ENCODE data around the gene MAGIX. TPM values are rescaled to one million over a fixed set of nuclear protein-coding genes. Genes with fewer than 3 reads are reported as not detected.

MAGIX gene
- total RNA-seq, 1 donor from 2014 or later = 2.1 TPM

GRCh38 chrX:49178537-49178936, 16.0 kb downstream of the MAGIX start:
- H3K9me3 ChIP-seq (ENCODE audit: control insufficient read depth in 3 of 3, low read length in 3 of 3) = no peaks in the 10 kb centered on the region
- peaks cover 0 to 16% (median 8%) of the 10 kb centered on the region in 3 donors for H3K4me1 ChIP-seq (ENCODE audit: control insufficient read depth in 3 of 3, insufficient read depth in 3 of 3, low read length in 3 of 3)
- peaks cover 17 to 28% (median 27%) of the 10 kb centered on the region in 3 donors for H3K36me3 ChIP-seq (ENCODE audit: control insufficient read depth in 3 of 3, insufficient read depth in 3 of 3, low read length in 3 of 3)
- H3K4me3 ChIP-seq (ENCODE audit: low read length in 3 of 3) = no peak overlapping the region
- no peak overlapping the region for H3K9ac ChIP-seq (ENCODE audit: low read depth in 1 of 3, low read length in 3 of 3)
- H3K27ac ChIP-seq (ENCODE audit: low read depth, low read length) = no peak overlapping the region
- peaks cover 0 to 5% (median 0%) of the 10 kb centered on the region in 3 donors for H3K27me3 ChIP-seq (ENCODE audit: control insufficient read depth in 3 of 3, insufficient read depth in 3 of 3, low read length in 3 of 3)

DNA sequence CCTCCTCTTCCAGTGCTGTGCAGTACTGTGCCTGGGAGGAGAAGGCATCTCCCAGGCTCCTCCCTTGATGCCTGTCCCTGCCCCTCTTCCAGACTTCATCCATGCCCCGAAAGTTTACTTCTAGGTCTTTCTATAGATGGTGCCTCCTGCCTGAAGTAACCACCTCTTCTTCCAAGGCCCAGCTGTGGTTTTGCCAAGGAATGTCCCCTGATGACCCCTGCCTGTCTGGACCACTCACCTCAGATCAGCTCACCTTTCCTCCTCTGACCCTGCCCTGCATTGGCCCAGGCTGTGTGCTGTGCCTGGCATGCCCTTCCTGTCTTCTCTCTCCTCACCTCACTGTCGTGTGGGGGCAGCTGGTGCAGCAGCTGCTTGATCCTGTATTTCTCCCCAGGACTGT, 16.8 kb downstream of the MAGIX start:
- peaks cover 0 to under 1% (median 0%) of the 10 kb centered on the region in 3 donors for H3K27me3 ChIP-seq (ENCODE audit: control insufficient read depth in 3 of 3, insufficient read depth in 3 of 3, low read length in 3 of 3)
- H3K9me3 ChIP-seq (ENCODE audit: control insufficient read depth in 3 of 3, low read length in 3 of 3) = no peaks in the 10 kb centered on the region
- no peak overlapping the region for H3K27ac ChIP-seq (ENCODE audit: low read depth, low read length)
- no peak overlapping the region for H3K4me3 ChIP-seq (ENCODE audit: low read length in 3 of 3)
- peaks cover 17 to 28% (median 25%) of the 10 kb centered on the region in 3 donors for H3K36me3 ChIP-seq (ENCODE audit: control insufficient read depth in 3 of 3, insufficient read depth in 3 of 3, low read length in 3 of 3)
- H3K9ac ChIP-seq (ENCODE audit: low read depth in 1 of 3, low read length in 3 of 3) = no peak overlapping the region
- peaks cover 0 to 10% (median 8%) of the 10 kb centered on the region in 3 donors for H3K4me1 ChIP-seq (ENCODE audit: control insufficient read depth in 3 of 3, insufficient read depth in 3 of 3, low read length in 3 of 3)

GRCh38 chrX:49183701-49184281, 21.2 kb downstream of the MAGIX start:
- H3K27me3 ChIP-seq (ENCODE audit: control insufficient read depth in 3 of 3, insufficient read depth in 3 of 3, low read length in 3 of 3) = no peaks in the 10 kb centered on the region
- H3K9me3 ChIP-seq (ENCODE audit: control insufficient read depth in 3 of 3, low read length in 3 of 3) = no peaks in the 10 kb centered on the region
- peaks cover 0 to 11% (median 9%) of the 10 kb centered on the region in 3 donors for H3K4me1 ChIP-seq (ENCODE audit: control insufficient read depth in 3 of 3, insufficient read depth in 3 of 3, low read length in 3 of 3)
- H3K9ac ChIP-seq (ENCODE audit: low read depth in 1 of 3, low read length in 3 of 3) = peak overlapping the region in 1 of 3 donors; percentile 40
- H3K36me3 ChIP-seq (ENCODE audit: control insufficient read depth in 3 of 3, insufficient read depth in 3 of 3, low read length in 3 of 3) = peaks cover 12 to 22% (median 14%) of the 10 kb centered on the region in 3 donors
- no peak overlapping the region for H3K27ac ChIP-seq (ENCODE audit: low read depth, low read length)
- H3K4me3 ChIP-seq (ENCODE audit: low read length in 3 of 3) = no peak overlapping the region

DNA sequence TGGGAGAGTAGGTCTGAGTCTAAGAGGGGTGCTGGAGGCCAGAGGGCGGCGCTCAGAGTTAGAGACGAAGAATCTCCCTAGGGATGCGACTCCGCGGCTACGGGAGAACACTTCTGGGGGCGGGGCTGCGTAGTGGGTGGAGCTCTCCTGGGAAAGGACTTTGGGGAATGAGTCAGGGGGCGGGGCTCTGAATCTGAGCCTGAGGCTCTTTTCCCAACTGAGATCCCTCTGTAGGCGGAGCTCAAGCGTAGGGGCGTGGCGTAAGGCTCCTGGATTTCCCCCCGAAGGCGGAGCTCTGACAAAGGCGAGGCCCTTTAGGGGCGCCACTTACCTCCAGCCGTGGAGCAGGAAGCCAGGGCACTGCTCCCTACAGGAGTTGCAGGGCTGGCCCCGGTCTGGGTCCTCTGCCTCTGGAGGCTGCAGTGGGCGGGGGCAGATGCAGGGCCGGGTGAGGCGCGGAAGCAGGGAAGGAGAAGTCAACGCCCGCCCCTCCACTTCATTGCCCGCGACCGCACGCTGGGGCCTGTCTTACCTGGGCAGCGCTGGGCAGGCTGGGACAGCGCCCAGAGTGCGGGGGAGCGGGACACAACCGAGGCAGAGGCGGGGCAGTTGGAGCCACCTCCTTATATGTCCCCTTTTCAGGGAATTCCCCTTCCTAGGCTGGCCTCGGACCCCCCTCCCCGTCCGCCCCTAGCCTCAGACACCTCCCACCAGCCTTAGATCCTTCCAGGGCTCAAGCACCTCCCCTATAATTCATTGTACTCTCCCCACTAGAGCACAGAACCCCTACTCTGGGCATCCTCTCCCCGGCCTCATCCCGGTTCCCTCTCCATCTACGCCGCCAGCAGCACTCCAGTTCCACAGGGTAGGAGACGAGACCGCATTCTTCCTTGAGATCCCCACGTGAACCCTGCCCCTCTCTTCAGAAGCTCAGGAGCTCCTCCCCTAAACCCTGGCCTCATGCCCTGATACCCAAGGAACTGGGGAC, 22.0 kb downstream of the MAGIX start:
- Histone ChIP-seq H3K36me3 (ENCODE audit: control insufficient read depth in 3 of 3, insufficient read depth in 3 of 3, low read length in 3 of 3) (peaks cover 6 to 15% (median 12%) of the 10 kb centered on the region in 3 donors), H3K27ac (ENCODE audit: low read depth, low read length) (peak overlapping the region; percentile 47), H3K4me3 (ENCODE audit: low read length in 3 of 3) (peak overlapping the region; percentile 42 to 59 (median 52)), H3K27me3 (ENCODE audit: control insufficient read depth in 3 of 3, insufficient read depth in 3 of 3, low read length in 3 of 3) (no peaks in the 10 kb centered on the region), H3K4me1 (ENCODE audit: control insufficient read depth in 3 of 3, insufficient read depth in 3 of 3, low read length in 3 of 3) (peaks cover 0 to 11% (median 9%) of the 10 kb centered on the region in 3 donors), H3K9me3 (ENCODE audit: control insufficient read depth in 3 of 3, low read length in 3 of 3) (no peaks in the 10 kb centered on the region), H3K9ac (ENCODE audit: low read depth in 1 of 3, low read length in 3 of 3) (peak overlapping the region in 2 of 3 donors; percentile 38 to 57)

DNA sequence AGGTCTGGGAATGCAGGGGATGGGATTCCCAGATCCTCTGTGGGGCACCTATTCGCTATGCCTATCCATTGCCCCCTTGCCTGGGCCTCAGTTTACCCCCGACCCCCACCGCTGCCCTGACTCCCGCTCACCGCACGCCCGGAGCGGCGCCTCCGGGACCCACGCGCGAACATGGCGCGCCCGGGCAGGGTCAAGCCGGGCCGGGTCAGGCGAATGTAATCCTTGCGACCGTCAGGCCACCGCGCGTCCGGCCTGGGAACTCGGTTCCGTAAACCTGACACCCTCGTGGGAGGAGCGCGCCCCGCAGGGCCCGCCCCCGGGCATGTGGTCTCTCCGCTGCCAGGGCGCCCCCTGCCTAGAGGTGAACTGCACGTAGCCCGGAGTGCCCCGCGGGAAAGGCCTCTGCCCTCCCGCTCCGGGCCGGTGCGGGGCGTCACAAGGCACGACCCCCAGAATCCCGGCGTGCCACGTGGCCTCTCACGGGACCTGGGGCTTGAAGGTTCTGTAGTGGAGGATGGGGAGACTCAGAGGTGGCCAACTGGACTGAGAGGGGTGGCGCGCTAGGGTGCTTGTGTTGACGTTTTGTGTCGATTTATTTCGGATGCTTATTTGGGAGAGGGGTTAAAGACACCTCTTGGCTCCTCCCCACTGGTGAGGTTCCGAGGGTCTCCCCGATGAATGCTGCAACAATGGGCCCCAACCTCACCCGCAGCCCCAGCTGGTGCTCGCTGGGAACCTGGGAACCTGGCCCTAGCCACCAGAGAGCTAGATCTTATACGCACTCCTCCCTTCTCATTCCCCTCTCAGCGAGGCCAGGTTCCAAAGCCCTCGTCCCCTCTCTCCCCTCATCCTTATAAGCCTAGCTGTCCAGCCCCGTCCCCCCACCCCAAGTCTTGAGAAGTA, 23.8 kb downstream of the MAGIX start, which contains the start of gene PRICKLE3:
Gene PRICKLE3 (minus strand): TSS at position 249 of the 903 bp plus-strand sequence. CDS start 76 bp downstream, at position 173.
- Histone ChIP-seq H3K9ac (ENCODE audit: low read depth in 1 of 3, low read length in 3 of 3) (peak within 1 kb of the TSS; percentile 72 to 86 (median 84)), H3K27ac (ENCODE audit: low read depth, low read length) (peak within 1 kb of the TSS; percentile 79), H3K27me3 (ENCODE audit: control insufficient read depth in 3 of 3, insufficient read depth in 3 of 3, low read length in 3 of 3) (no peaks in the 10 kb centered on the region), H3K36me3 (ENCODE audit: control insufficient read depth in 3 of 3, insufficient read depth in 3 of 3, low read length in 3 of 3) (peaks cover 3 to 9% (median 8%) of the 10 kb centered on the region in 3 donors), H3K9me3 (ENCODE audit: control insufficient read depth in 3 of 3, low read length in 3 of 3) (no peaks in the 10 kb centered on the region), H3K4me1 (ENCODE audit: control insufficient read depth in 3 of 3, insufficient read depth in 3 of 3, low read length in 3 of 3) (peaks cover 0 to 15% (median 9%) of the 10 kb centered on the region in 3 donors), H3K4me3 (ENCODE audit: low read length in 3 of 3) (peak within 1 kb of the TSS; percentile 64 to 75 (median 72))

GRCh38 chrX:49187028-49187394, 24.5 kb downstream of the MAGIX start:
- H3K4me3 ChIP-seq (ENCODE audit: low read length in 3 of 3) = no peak overlapping the region
- H3K4me1 ChIP-seq (ENCODE audit: control insufficient read depth in 3 of 3, insufficient read depth in 3 of 3, low read length in 3 of 3) = peaks cover 0 to 15% (median 9%) of the 10 kb centered on the region in 3 donors
- H3K36me3 ChIP-seq (ENCODE audit: control insufficient read depth in 3 of 3, insufficient read depth in 3 of 3, low read length in 3 of 3) = peaks cover 3 to 9% (median 8%) of the 10 kb centered on the region in 3 donors
- H3K27ac ChIP-seq (ENCODE audit: low read depth, low read length) = peak overlapping the region; percentile 79
- no peak overlapping the region for H3K9ac ChIP-seq (ENCODE audit: low read depth in 1 of 3, low read length in 3 of 3)
- H3K27me3 ChIP-seq (ENCODE audit: control insufficient read depth in 3 of 3, insufficient read depth in 3 of 3, low read length in 3 of 3) = no peaks in the 10 kb centered on the region
- H3K9me3 ChIP-seq (ENCODE audit: control insufficient read depth in 3 of 3, low read length in 3 of 3) = no peaks in the 10 kb centered on the region

DNA sequence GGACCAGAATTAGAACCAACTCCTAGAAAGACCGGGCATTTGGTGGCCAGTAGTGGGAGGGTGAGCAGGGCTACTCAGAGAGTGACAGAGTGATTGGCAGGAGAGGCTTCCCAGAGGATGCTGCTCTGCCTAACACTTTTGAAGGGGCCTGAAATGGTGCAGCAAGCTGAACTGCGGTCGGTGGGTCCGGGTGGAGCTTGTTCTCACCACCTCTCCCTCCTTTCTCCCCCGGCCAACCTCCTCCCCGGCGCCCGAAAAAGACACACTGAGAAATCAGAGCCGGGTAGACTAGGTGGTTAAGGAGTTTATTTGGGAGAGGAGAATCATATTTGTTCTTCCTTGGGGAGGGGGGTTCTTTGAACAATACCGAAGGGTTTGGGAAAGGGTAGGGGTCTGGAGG, 25.0 kb downstream of the MAGIX start:
- Histone ChIP-seq H3K27ac (ENCODE audit: low read depth, low read length) (peak overlapping the region; percentile 79), H3K27me3 (ENCODE audit: control insufficient read depth in 3 of 3, insufficient read depth in 3 of 3, low read length in 3 of 3) (no peaks in the 10 kb centered on the region)

DNA sequence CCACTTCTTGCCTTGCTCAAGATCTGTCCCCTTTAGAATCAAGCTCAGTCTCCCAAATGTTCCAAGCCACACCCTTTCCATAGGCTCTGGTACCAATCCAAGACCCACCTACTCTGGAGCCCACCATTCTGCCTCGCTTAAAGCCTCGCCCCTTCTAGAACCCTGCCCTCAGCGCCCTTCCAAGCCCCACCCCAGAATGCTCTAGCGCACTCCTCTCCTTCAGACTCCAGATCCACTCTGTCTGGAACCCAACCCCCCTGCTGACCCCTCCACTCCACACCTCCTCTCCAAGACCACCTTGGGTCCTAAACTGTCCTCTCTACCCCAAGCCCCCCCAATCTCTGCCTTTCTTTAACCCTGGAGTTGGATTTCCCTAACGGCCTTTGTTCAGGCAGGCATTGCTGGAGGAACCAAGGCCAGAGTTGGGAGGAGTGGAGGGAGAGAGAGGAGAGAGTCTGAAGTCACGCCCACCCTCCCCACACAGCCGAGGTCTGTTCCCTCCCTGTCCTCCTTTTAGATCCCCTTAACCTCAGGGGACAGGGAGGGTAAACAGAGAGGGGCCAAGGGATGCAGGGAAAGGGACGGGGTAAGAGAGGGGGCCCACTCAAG, 26.0 kb downstream of the MAGIX start:
- no peak overlapping the region for H3K9ac ChIP-seq (ENCODE audit: low read depth in 1 of 3, low read length in 3 of 3)
- peaks cover 0 to 1% (median 0%) of the 10 kb centered on the region in 3 donors for H3K36me3 ChIP-seq (ENCODE audit: control insufficient read depth in 3 of 3, insufficient read depth in 3 of 3, low read length in 3 of 3)
- no peak overlapping the region for H3K27ac ChIP-seq (ENCODE audit: low read depth, low read length)
- peaks cover 0 to 15% (median 9%) of the 10 kb centered on the region in 3 donors for H3K4me1 ChIP-seq (ENCODE audit: control insufficient read depth in 3 of 3, insufficient read depth in 3 of 3, low read length in 3 of 3)
- no peaks in the 10 kb centered on the region for H3K27me3 ChIP-seq (ENCODE audit: control insufficient read depth in 3 of 3, insufficient read depth in 3 of 3, low read length in 3 of 3)
- H3K4me3 ChIP-seq (ENCODE audit: low read length in 3 of 3) = no peak overlapping the region
- H3K9me3 ChIP-seq (ENCODE audit: control insufficient read depth in 3 of 3, low read length in 3 of 3) = no peaks in the 10 kb centered on the region

More for the DNA sequence above, 25.0 kb downstream of the MAGIX start:
- H3K4me1 ChIP-seq (ENCODE audit: control insufficient read depth in 3 of 3, insufficient read depth in 3 of 3, low read length in 3 of 3) = peaks cover 0 to 15% (median 9%) of the 10 kb centered on the region in 3 donors
- H3K9me3 ChIP-seq (ENCODE audit: control insufficient read depth in 3 of 3, low read length in 3 of 3) = no peaks in the 10 kb centered on the region
- peaks cover 0 to 5% (median 4%) of the 10 kb centered on the region in 3 donors for H3K36me3 ChIP-seq (ENCODE audit: control insufficient read depth in 3 of 3, insufficient read depth in 3 of 3, low read length in 3 of 3)
- H3K4me3 ChIP-seq (ENCODE audit: low read length in 3 of 3) = no peak overlapping the region
- H3K9ac ChIP-seq (ENCODE audit: low read depth in 1 of 3, low read length in 3 of 3) = no peak overlapping the region

DNA sequence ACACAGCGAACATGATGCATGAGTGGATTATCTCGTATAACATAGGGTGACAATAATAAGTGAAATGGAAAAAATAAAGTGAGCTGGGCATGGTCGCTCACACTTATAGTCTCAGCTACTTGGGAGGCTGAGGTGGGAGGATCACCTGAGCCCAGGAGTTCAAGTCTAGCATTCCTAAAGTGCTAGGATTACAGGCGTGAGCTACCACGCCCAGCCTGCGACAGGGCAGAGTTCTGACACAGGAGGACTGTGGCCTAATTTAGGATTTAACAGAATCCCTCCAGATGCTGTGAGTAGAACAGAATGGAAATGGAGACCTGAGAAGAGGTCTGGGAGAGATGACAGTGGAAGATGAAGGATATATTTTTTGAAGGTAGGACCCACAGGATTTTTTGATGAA, 27.0 kb downstream of the MAGIX start:
- Histone ChIP-seq H3K4me3 (ENCODE audit: low read length in 3 of 3) (no peak overlapping the region), H3K4me1 (ENCODE audit: control insufficient read depth in 3 of 3, insufficient read depth in 3 of 3, low read length in 3 of 3) (peaks cover 0 to 13% (median 9%) of the 10 kb centered on the region in 3 donors), H3K27ac (ENCODE audit: low read depth, low read length) (peak overlapping the region; percentile 7), H3K9me3 (ENCODE audit: control insufficient read depth in 3 of 3, low read length in 3 of 3) (no peaks in the 10 kb centered on the region), H3K36me3 (ENCODE audit: control insufficient read depth in 3 of 3, insufficient read depth in 3 of 3, low read length in 3 of 3) (no peaks in the 10 kb centered on the region), H3K27me3 (ENCODE audit: control insufficient read depth in 3 of 3, insufficient read depth in 3 of 3, low read length in 3 of 3) (no peaks in the 10 kb centered on the region), H3K9ac (ENCODE audit: low read depth in 1 of 3, low read length in 3 of 3) (no peak overlapping the region)

Measured in skeletal muscle tissue (tissue), 4 donors.